Activated CD8-positive, alpha-beta T cell treated with anti-CD3 and anti-CD28 coated beads for 36 hours (primary cell): Measurements from ENCODE around the gene PRXL2B. TPM values are rescaled to one million over a fixed set of nuclear protein-coding genes. Genes with fewer than 3 reads are reported as not detected.
A peak's percentile ranks its signal among the peaks of the same experiment; 100 is the strongest.
"Not testable (repeated sequence)": the region's sequence is repeated elsewhere in the genome, so short reads cannot be mapped to it uniquely, and the experiment has no call there.

Experiments used
- ATAC-seq: fragments of 200-7000 bp; cut with Tn5 transposase; one replicate; pipeline ENCODE4 v1.10.0; 2021; ENCODE audit warnings: mild to moderate bottlenecking, moderate library complexity
- CTCF ChIA-PET: fragments of 350-600 bp; sonication (Branson Sonifier 250); formaldehyde crosslinking; loops from one replicate; lab custom pipeline; 2021; ENCODE audit warnings: antibody characterized with exemption; lab: Charles Lee
- POLR2A ChIA-PET: fragments of 350-600 bp; sonication (Branson Sonifier 250); formaldehyde crosslinking; loops from one replicate; lab custom pipeline; 2021; ENCODE audit warnings: antibody characterized with exemption; lab: Charles Lee
- DNase-seq: peaks from one replicate; pipeline ENCODE4 v3.0.0-alpha.2; 2020
- H3K27ac Mint-ChIP-seq: one replicate; pipeline ENCODE4 v1.8.0; 2021; ENCODE audit warnings: mild to moderate bottlenecking, mixed read lengths
- H3K27me3 Mint-ChIP-seq: one replicate; pipeline ENCODE4 v1.8.0; 2021; ENCODE audit warnings: mixed read lengths
- H3K36me3 Mint-ChIP-seq: one replicate; pipeline ENCODE4 v1.8.0; 2021; ENCODE audit warnings: low read depth, mixed read lengths
- H3K4me1 Mint-ChIP-seq: one replicate; pipeline ENCODE4 v1.8.0; 2021; ENCODE audit warnings: low read depth, mixed read lengths
- H3K4me3 Mint-ChIP-seq: one replicate; pipeline ENCODE4 v1.8.0; 2021; ENCODE audit warnings: mild to moderate bottlenecking, moderate library complexity, mixed read lengths
- H3K9me3 Mint-ChIP-seq: one replicate; pipeline ENCODE4 v1.8.0; 2021; ENCODE audit warnings: mixed read lengths
- intact Hi-C: fragments of 100-400 bp; cut with micrococcal nuclease; formaldehyde crosslinking; loops from one replicate; pipeline ENCODE4 v1.10.0; 2022
- total RNA-seq, 2 experiments: library from RNA; stranded (reverse); gene quantifications; one replicate each; pipeline ENCODE4 v1.2.3, GENCODE V29; 2021
- TF ChIP-seq, protein P1 (sequence below): fragments of 200-600 bp; IDR thresholded peaks from one replicate; pipeline ENCODE4 v1.8.0; 2022; ENCODE audit warnings: antibody characterized with exemption, mild to moderate bottlenecking

The PRXL2B gene
- total RNA-seq, 2 experiments from 2014 or later: 39.1 to 43.6 TPM

DNA sequence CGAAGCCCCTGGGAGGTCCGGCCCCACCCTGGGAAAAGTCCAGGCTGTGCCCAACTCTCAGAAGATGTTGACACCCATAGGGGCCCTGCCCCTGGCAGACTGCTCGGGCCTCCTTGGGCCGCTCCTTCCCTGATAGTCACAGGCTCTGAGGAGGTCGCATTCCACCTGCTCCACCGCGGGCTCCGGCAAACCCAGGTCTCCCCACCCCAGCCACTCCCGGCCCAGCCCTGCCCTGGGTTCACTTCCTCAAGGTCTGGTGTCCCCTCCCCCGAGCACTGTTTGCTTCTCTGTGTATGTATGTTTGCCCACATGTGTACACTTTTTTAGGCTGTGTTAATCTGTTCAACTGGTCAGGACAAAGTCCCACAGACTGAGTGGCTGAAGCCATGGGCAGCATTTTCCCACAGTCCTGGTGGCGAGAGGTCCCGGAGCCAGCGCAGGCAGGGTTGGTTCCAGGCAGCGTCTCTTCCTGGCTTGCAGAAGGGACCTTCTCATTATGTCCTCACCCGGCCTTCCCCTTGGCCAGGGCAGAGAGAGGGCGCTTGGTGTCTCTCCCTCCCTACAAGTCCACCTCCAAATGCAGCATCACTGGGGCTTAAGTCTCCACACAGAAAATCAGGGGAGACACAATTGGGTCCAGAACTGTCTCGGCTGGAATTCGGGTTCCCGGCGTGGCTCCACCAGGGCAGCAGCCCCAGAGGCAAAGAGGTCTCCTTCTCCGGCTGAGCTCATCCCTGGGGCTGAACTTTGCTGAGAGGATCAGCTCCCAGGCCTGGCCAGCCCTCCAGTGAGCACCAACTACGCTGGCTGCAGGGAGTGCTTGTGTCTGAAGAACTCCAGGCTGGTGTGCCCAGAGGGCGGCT, 10.5 kb upstream of the PRXL2B start:
- Mint-ChIP-seq H3K27ac (peak overlapping the region; percentile 95), H3K36me3 (peaks cover 5% of the 10 kb centered on the region), H3K4me1 (peaks cover 54% of the 10 kb centered on the region), H3K27me3 (no peaks in the 10 kb centered on the region), H3K9me3 (peaks cover 14% of the 10 kb centered on the region), H3K4me3 (peak overlapping the region; percentile 19)
- ATAC-seq (no peak), DNase-seq (no peak)
- TF ChIP-seq, protein P1, sequence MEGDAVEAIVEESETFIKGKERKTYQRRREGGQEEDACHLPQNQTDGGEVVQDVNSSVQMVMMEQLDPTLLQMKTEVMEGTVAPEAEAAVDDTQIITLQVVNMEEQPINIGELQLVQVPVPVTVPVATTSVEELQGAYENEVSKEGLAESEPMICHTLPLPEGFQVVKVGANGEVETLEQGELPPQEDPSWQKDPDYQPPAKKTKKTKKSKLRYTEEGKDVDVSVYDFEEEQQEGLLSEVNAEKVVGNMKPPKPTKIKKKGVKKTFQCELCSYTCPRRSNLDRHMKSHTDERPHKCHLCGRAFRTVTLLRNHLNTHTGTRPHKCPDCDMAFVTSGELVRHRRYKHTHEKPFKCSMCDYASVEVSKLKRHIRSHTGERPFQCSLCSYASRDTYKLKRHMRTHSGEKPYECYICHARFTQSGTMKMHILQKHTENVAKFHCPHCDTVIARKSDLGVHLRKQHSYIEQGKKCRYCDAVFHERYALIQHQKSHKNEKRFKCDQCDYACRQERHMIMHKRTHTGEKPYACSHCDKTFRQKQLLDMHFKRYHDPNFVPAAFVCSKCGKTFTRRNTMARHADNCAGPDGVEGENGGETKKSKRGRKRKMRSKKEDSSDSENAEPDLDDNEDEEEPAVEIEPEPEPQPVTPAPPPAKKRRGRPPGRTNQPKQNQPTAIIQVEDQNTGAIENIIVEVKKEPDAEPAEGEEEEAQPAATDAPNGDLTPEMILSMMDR: no peak
- CTCF ChIA-PET: interaction anchor here (1.0 kb wide), 1 partner anchor 15 kb away, joined by 3 read pairs; no protein-coding TSS in a partner anchor
- POLR2A ChIA-PET: interaction anchor here (1.5 to 2.8 kb wide), 2 partner anchors 10 to 19 kb away, joined by 7 to 34 read pairs; partner anchors contain the start of genes PRXL2B and TNFRSF14
- intact Hi-C loops: loop anchor here (5.0 kb wide), 1 partner anchor 384 kb away; the partner anchor contains the start of gene FAAP20

DNA sequence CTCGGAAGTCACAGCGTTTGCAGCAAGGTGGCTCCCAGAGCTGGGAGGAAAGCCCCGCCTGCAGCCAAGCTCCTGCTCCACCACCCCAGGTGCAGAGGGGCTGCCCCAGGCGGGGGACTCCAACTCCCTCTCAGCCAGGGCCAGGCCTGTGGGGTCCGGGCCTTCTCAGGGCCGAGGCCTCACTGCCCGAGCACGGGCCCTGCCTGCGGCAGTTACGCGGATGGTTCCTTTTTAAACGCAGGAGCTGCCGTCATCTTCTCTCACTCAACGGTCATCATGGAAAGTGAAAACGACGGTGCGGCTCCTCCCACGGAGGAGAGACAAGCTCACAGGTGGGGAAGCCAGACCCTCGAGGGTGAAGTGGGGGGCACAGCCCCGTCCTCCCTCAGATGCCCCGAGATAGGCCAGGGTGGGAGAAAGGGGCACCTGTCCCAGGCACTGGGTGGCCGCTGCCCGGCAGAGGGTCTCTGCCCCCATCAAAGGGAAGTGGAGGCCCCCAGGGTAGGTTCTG, 9.0 kb upstream of the PRXL2B start:
- peaks cover 12% of the 10 kb centered on the region for H3K36me3 Mint-ChIP-seq
- H3K9me3 Mint-ChIP-seq: peaks cover 18% of the 10 kb centered on the region
- H3K27me3 Mint-ChIP-seq: not testable (repeated sequence)
- H3K4me3 Mint-ChIP-seq: peak overlapping the region; percentile 69
- ATAC-seq (peak; percentile 57), DNase-seq (peak; percentile 82)
- intact Hi-C loops: loop anchor here (2.0 to 5.0 kb wide), 2 partner anchors 21 to 385 kb away; partner anchors contain the start of genes FAAP20 and TNFRSF14
- H3K27ac Mint-ChIP-seq: peak overlapping the region; percentile 95
- POLR2A ChIA-PET: interaction anchor here (0.9 to 2.8 kb wide), 8 partner anchors 8 to 68 kb away, joined by 3 to 34 read pairs (median 6); partner anchors contain the start of gene TNFRSF14
- H3K4me1 Mint-ChIP-seq: peaks cover 69% of the 10 kb centered on the region
- CTCF ChIA-PET: interaction anchor here (1.4 to 2.3 kb wide), 5 partner anchors 10 to 29 kb away, joined by 3 to 20 read pairs (median 11); partner anchors contain the start of gene TNFRSF14

DNA sequence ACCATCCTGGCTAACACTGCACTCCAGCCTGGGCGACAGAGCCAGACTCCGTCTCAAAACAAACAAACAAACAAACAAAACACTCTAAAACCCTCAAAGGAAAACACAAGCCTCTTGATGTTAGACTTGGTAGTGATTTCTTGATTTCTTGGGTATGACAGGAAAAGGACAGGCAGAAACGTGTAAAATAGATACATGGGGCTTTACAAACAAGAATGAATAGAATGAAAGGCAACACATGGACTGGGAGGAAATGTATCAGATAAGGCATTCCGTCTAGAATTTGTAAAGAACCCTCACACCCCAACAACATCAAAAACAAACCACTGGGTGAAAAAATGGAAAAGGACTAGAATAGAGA, 7.8 kb upstream of the PRXL2B start:
- ATAC-seq: no peak
- Mint-ChIP-seq H3K4me1 (peaks cover 73% of the 10 kb centered on the region), H3K27me3 (no peaks in the 10 kb centered on the region), H3K27ac (peak overlapping the region; percentile 95), H3K36me3 (peaks cover 15% of the 10 kb centered on the region), H3K4me3 (peak overlapping the region; percentile 69), H3K9me3 (peaks cover 9% of the 10 kb centered on the region)
- TF ChIP-seq, protein P1: peak; percentile 44
- intact Hi-C loops: loop anchor here (2.0 to 5.0 kb wide), 2 partner anchors 22 to 386 kb away; partner anchors contain the start of genes FAAP20 and TNFRSF14
- POLR2A ChIA-PET: interaction anchor here (0.9 to 2.8 kb wide), 7 partner anchors 7 to 67 kb away, joined by 3 to 34 read pairs (median 7); partner anchors contain the start of gene TNFRSF14
- DNase-seq: no peak
- CTCF ChIA-PET: interaction anchor here (1.7 to 2.3 kb wide), 3 partner anchors 18 to 30 kb away, joined by 11 to 20 read pairs (median 11); partner anchors contain the start of gene TNFRSF14

DNA sequence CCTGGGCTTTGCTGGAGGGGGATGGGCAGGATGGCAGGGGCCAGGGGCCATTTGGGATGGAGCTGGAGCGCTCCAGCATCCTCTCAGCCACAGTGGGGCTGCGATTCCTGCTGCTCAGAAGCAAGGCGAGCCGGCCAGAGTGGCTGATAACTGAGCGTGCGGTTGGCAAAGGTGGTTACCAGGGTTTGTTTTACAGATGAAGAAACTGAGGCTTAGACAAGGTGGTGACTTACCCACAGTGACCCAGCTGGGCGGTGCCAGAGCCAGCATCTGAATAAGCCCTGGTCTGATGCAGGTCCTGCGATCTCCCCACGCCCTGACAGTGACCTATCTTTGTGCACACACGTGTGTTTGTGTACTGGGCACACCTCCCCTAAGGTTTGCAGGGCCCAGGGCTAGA, 5.9 kb upstream of the PRXL2B start:
- no peak overlapping the region for H3K4me3 Mint-ChIP-seq
- H3K27me3 Mint-ChIP-seq: no peaks in the 10 kb centered on the region
- intact Hi-C loops: loop anchor here (10.0 kb wide), 1 partner anchor 64 kb away; no protein-coding TSS in a partner anchor
- H3K4me1 Mint-ChIP-seq: peaks cover 79% of the 10 kb centered on the region
- H3K36me3 Mint-ChIP-seq: peaks cover 29% of the 10 kb centered on the region
- DNase-seq: no peak
- CTCF ChIA-PET: interaction anchor here (1.0 to 1.6 kb wide), 3 partner anchors 19 to 34 kb away, joined by 3 to 5 read pairs (median 4); partner anchors contain the start of gene TNFRSF14
- H3K9me3 Mint-ChIP-seq: peaks cover 3% of the 10 kb centered on the region
- TF ChIP-seq, protein P1: no peak
- POLR2A ChIA-PET: interaction anchor here (0.8 to 2.3 kb wide), 3 partner anchors 18 to 33 kb away, joined by 3 to 16 read pairs (median 3); partner anchors contain the start of gene TNFRSF14
- H3K27ac Mint-ChIP-seq: peak overlapping the region; percentile 56
- ATAC-seq: no peak

DNA sequence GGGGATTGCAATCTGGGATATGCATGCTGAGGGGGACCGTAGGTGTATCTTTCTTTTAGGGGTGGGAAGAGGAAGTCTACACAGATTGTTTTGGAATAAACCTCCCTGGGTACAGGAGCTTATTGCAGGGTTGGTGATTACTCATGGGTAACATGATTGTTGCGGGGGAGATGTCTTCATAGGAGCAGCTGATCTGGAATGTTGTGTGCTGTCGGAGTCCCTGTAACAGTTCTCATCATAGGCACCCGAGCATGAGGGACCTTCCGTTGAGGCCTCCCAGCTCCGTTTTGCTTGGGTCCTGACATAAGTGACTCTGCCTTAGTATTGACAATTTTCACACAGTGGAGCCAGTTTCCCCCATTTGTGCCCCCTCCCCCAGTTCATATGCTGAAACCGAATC, 4.2 kb upstream of the PRXL2B start:
- intact Hi-C loops: loop anchor here (10.0 kb wide), 1 partner anchor 62 kb away; no protein-coding TSS in a partner anchor
- Mint-ChIP-seq H3K4me1 (peaks cover 66% of the 10 kb centered on the region), H3K27ac (peak overlapping the region; percentile 86), H3K27me3 (no peaks in the 10 kb centered on the region), H3K4me3 (no peak overlapping the region), H3K36me3 (peaks cover 29% of the 10 kb centered on the region), H3K9me3 (peaks cover 3% of the 10 kb centered on the region)
- CTCF ChIA-PET: interaction anchor here (2.2 to 2.4 kb wide), 2 partner anchors 21 to 35 kb away, joined by 11 read pairs; no protein-coding TSS in a partner anchor
- TF ChIP-seq, protein P1: no peak
- POLR2A ChIA-PET: interaction anchor here (1.4 to 6.2 kb wide), 4 partner anchors 9 to 56 kb away, joined by 4 to 100 read pairs (median 27); partner anchors contain the start of genes PANK4 and TNFRSF14
- ATAC-seq (no peak), DNase-seq (no peak)
